Activated B cell treated with CpG ODN at 0.5 μM for 24 hours (primary cell): ENCODE results near the gene CST5. TPM values are rescaled to one million over a fixed set of nuclear protein-coding genes. Genes with fewer than 3 reads are reported as not detected.

Experiments used
- ATAC-seq: fragments of 200-7000 bp; cut with Tn5 transposase; one replicate; pipeline ENCODE4 v1.10.0; 2021; ENCODE audit warnings: low read depth, mild to moderate bottlenecking, moderate library complexity
- CTCF ChIA-PET: fragments of 350-600 bp; sonication (Branson Sonifier 250); formaldehyde crosslinking; loops from one replicate; lab custom pipeline; 2021; ENCODE audit warnings: antibody characterized with exemption; lab: Charles Lee
- POLR2A ChIA-PET: fragments of 350-600 bp; sonication (Branson Sonifier 250); formaldehyde crosslinking; loops from one replicate; lab custom pipeline; 2021; ENCODE audit warnings: antibody characterized with exemption; lab: Charles Lee
- DNase-seq: peaks from one replicate; pipeline ENCODE4 v3.0.0; 2022
- H3K27ac Mint-ChIP-seq: one replicate; pipeline ENCODE4 v1.8.0; 2020; ENCODE audit warnings: mixed read lengths
- H3K27me3 Mint-ChIP-seq: one replicate; pipeline ENCODE4 v1.8.0; 2021; ENCODE audit warnings: mixed read lengths
- H3K36me3 Mint-ChIP-seq: one replicate; pipeline ENCODE4 v1.8.0; 2021; ENCODE audit warnings: low read depth, mixed read lengths
- H3K4me1 Mint-ChIP-seq: one replicate; pipeline ENCODE4 v1.8.0; 2021; ENCODE audit warnings: mixed read lengths
- H3K4me3 Mint-ChIP-seq: one replicate; pipeline ENCODE4 v1.8.0; 2020; ENCODE audit warnings: mild to moderate bottlenecking, mixed read lengths
- H3K9me3 Mint-ChIP-seq: one replicate; pipeline ENCODE4 v1.8.0; 2020; ENCODE audit warnings: mixed read lengths
- CTCF ChIP-seq: fragments of 200-600 bp; IDR thresholded peaks from one replicate; pipeline ENCODE4 v1.8.0; 2022; ENCODE audit warnings: antibody characterized with exemption, mild to moderate bottlenecking
- intact Hi-C: fragments of 100-400 bp; cut with micrococcal nuclease; formaldehyde crosslinking; loops from one replicate; pipeline ENCODE4 v1.15.1; 2024
- total RNA-seq: library from RNA; stranded (reverse); gene quantifications from 2 replicates; pipeline ENCODE4 v1.2.3, GENCODE V29; 2022

CST5 gene
- total RNA-seq, 1 donor from 2014 or later, result not detected

- POLR2A ChIA-PET, result no interaction called here
- no peaks in the 10 kb centered on the region for H3K4me1 Mint-ChIP-seq
- ATAC-seq (no peak), DNase-seq (no peak)
- CTCF ChIA-PET, result no interaction called here
- no peaks in the 10 kb centered on the region for H3K9me3 Mint-ChIP-seq
- H3K27ac Mint-ChIP-seq, result no peak overlapping the region
- no peaks in the 10 kb centered on the region for H3K36me3 Mint-ChIP-seq
- H3K27me3 Mint-ChIP-seq, result no peaks in the 10 kb centered on the region
- no peak for TF ChIP-seq CTCF
- H3K4me3 Mint-ChIP-seq, result no peak overlapping the region
- intact Hi-C loops, result no loop called here
Measured at GRCh38 chr20:23887856-23888255, 8.3 kb upstream of the CST5 start.

- no peaks in the 10 kb centered on the region for H3K9me3 Mint-ChIP-seq
- ATAC-seq, result no peak
- ChIA-PET CTCF (no interaction called here), POLR2A (no interaction called here)
- H3K27me3 Mint-ChIP-seq, result no peaks in the 10 kb centered on the region
- H3K4me3 Mint-ChIP-seq, result no peak overlapping the region
- no peaks in the 10 kb centered on the region for H3K4me1 Mint-ChIP-seq
- TF ChIP-seq CTCF, result no peak
- intact Hi-C loops, result no loop called here
- no peak overlapping the region for H3K27ac Mint-ChIP-seq
- no peaks in the 10 kb centered on the region for H3K36me3 Mint-ChIP-seq
- no peak for DNase-seq
Measured at GRCh38 chr20:23884771-23885162, 5.2 kb upstream of the CST5 start.

GRCh38 chr20:23884136-23884770, 4.7 kb upstream of the CST5 start:
- intact Hi-C loops, result no loop called here

GRCh38 chr20:23881371-23881770, 1.8 kb upstream of the CST5 start:
- intact Hi-C loops, result no loop called here
- ATAC-seq (no peak), DNase-seq (no peak)
- TF ChIP-seq CTCF, result no peak
- Mint-ChIP-seq H3K4me1 (no peaks in the 10 kb centered on the region), H3K4me3 (no peak overlapping the region), H3K27ac (no peak overlapping the region), H3K27me3 (no peaks in the 10 kb centered on the region), H3K9me3 (no peaks in the 10 kb centered on the region), H3K36me3 (no peaks in the 10 kb centered on the region)
- ChIA-PET CTCF (no interaction called here), POLR2A (no interaction called here)

More at GRCh38 chr20:23884136-23884770, 4.7 kb upstream of the CST5 start:
- POLR2A ChIA-PET, result no interaction called here
- Mint-ChIP-seq H3K27ac (no peak overlapping the region), H3K27me3 (no peaks in the 10 kb centered on the region), H3K36me3 (no peaks in the 10 kb centered on the region), H3K9me3 (no peaks in the 10 kb centered on the region), H3K4me1 (no peaks in the 10 kb centered on the region), H3K4me3 (no peak overlapping the region)
- DNase-seq (no peak), ATAC-seq (no peak)
- CTCF ChIA-PET, result no interaction called here
- no peak for TF ChIP-seq CTCF

GRCh38 chr20:23880417-23880816, 869 bp upstream of the CST5 start:
- no peak overlapping the region for H3K27ac Mint-ChIP-seq
- no peak for ATAC-seq
- no peak for TF ChIP-seq CTCF
- DNase-seq, result no peak
- H3K9me3 Mint-ChIP-seq, result no peaks in the 10 kb centered on the region
- H3K4me3 Mint-ChIP-seq, result no peak overlapping the region
- ChIA-PET CTCF (no interaction called here), POLR2A (no interaction called here)
- H3K4me1 Mint-ChIP-seq, result no peaks in the 10 kb centered on the region
- intact Hi-C loops, result no loop called here
- no peaks in the 10 kb centered on the region for H3K27me3 Mint-ChIP-seq
- no peaks in the 10 kb centered on the region for H3K36me3 Mint-ChIP-seq
